PC-9 (cell line): ENCODE data around the gene PTPN13. TPM values are rescaled to one million over a fixed set of nuclear protein-coding genes. Genes with fewer than 3 reads are reported as not detected.

Experiments used
- BruUV-seq: library from RNA; stranded (reverse); fragments of 400-500 nt; replicated peaks from 2 replicates; lab custom pipeline; 2021; lab: Mats Ljungman, UMichigan
- CTCF ChIA-PET: fragments of 300-600 bp; sonication (Branson Sonifier 250); formaldehyde crosslinking; loops from one replicate; lab custom pipeline; 2022; ENCODE audit warnings: antibody characterized with exemption; lab: Charles Lee
- POLR2A ChIA-PET: fragments of 300-600 bp; sonication (Branson Sonifier 250); formaldehyde crosslinking; loops from one replicate; lab custom pipeline; 2022; ENCODE audit warnings: antibody characterized with exemption; ENCODE audit not compliant: unreplicated experiment; lab: Charles Lee
- DNase-seq, 2 experiments: peaks; one replicate each; pipeline versions ENCODE4 v3.0.0 to v3.0.0-alpha.2; 2015 to 2022; ENCODE audit warnings: mixed read lengths in 1 of 2
- H2AFZ ChIP-seq: fragments of 200-600 bp; sonication (generic); 2 replicates; pipeline ENCODE4 v1.8.1; 2017; ENCODE audit warnings: antibody characterized with exemption
- H3F3A ChIP-seq: fragments of 200-600 bp; sonication (generic); 2 replicates; pipeline ENCODE4 v1.8.1; 2017; ENCODE audit warnings: antibody characterized with exemption, mild to moderate bottlenecking, low read depth; ENCODE audit not compliant: insufficient read depth
- H3K27ac ChIP-seq: fragments of 200-600 bp; sonication (generic); 2 replicates; pipeline ENCODE4 v1.6.1; 2016; ENCODE audit warnings: mixed run types
- H3K27me3 ChIP-seq: fragments of 200-600 bp; sonication (generic); 2 replicates; pipeline ENCODE4 v1.6.1; 2016; ENCODE audit warnings: low read depth, mixed run types; ENCODE audit not compliant: insufficient read depth
- H3K36me3 ChIP-seq: fragments of 200-600 bp; sonication (generic); 2 replicates; pipeline ENCODE4 v1.6.1; 2016; ENCODE audit warnings: low read depth, mixed run types
- H3K4me1 ChIP-seq: fragments of 200-600 bp; sonication (generic); replicated peaks from 2 replicates; pipeline ENCODE4 v1.6.1; 2016; ENCODE audit warnings: mixed run types; ENCODE audit not compliant: insufficient read depth
- H3K4me2 ChIP-seq: fragments of 200-600 bp; sonication (generic); 2 replicates; pipeline ENCODE4 v1.6.1; 2017; ENCODE audit warnings: mixed run types
- H3K4me3 ChIP-seq: fragments of 200-600 bp; sonication (generic); 2 replicates; pipeline ENCODE4 v1.6.1; 2016; ENCODE audit warnings: mixed run types
- H3K79me2 ChIP-seq: fragments of 200-600 bp; sonication (generic); 2 replicates; pipeline ENCODE4 v1.6.1; 2017; ENCODE audit warnings: low read depth, mixed run types
- H3K9me2 ChIP-seq: fragments of 200-600 bp; sonication (generic); 2 replicates; pipeline ENCODE4 v1.8.1; 2017; ENCODE audit warnings: mild to moderate bottlenecking; ENCODE audit not compliant: insufficient read depth
- H3K9me3 ChIP-seq: fragments of 200-600 bp; sonication (generic); 2 replicates; pipeline ENCODE4 v1.8.1; 2016; ENCODE audit warnings: low read depth; ENCODE audit not compliant: insufficient read depth
- H4K20me1 ChIP-seq: fragments of 200-600 bp; sonication (generic); 2 replicates; pipeline ENCODE4 v1.8.1; 2017; ENCODE audit not compliant: insufficient read depth
- EZH2 ChIP-seq: fragments of 200-600 bp; sonication (generic); IDR thresholded peaks from 2 replicates; pipeline ENCODE4 v1.8.0; 2017; ENCODE audit warnings: antibody characterized with exemption, low read depth
- intact Hi-C: fragments of 100-400 bp; cut with micrococcal nuclease; formaldehyde crosslinking; loops from one replicate; pipeline ENCODE4 v1.10.0; 2022; ENCODE audit not compliant: unreplicated experiment
- total RNA-seq: library from RNA; stranded (reverse); gene quantifications from 2 replicates; pipeline ENCODE4 v1.2.3, GENCODE V29; 2021
- TF ChIP-seq, protein P1 (sequence below): fragments of 200-600 bp; sonication (generic); conservative IDR thresholded peaks from 2 replicates; pipeline ENCODE4 v1.6.1; 2017; ENCODE audit warnings: mixed run types, antibody characterized with exemption, mild to moderate bottlenecking, moderate library complexity

Gene PTPN13
- total RNA-seq, 1 experiment from 2014 or later, result 6.9 TPM

- Histone ChIP-seq H3K27me3 (no peaks in the 10 kb centered on the region), H3K4me1 (no peaks in the 10 kb centered on the region), H3K36me3 (no peaks in the 10 kb centered on the region), H3K4me2 (no peak overlapping the region), H3K4me3 (no peak overlapping the region), H3F3A (no peaks in the 10 kb centered on the region), H2AFZ (no peak overlapping the region), H3K27ac (no peak overlapping the region), H3K9me2 (no peaks in the 10 kb centered on the region), H3K9me3 (no peaks in the 10 kb centered on the region), H3K79me2 (no peaks in the 10 kb centered on the region), H4K20me1 (no peaks in the 10 kb centered on the region)
- CTCF ChIA-PET, result no interaction called here
- DNase-seq, result no peak
- no peak for TF ChIP-seq EZH2
- TF ChIP-seq, protein P1, sequence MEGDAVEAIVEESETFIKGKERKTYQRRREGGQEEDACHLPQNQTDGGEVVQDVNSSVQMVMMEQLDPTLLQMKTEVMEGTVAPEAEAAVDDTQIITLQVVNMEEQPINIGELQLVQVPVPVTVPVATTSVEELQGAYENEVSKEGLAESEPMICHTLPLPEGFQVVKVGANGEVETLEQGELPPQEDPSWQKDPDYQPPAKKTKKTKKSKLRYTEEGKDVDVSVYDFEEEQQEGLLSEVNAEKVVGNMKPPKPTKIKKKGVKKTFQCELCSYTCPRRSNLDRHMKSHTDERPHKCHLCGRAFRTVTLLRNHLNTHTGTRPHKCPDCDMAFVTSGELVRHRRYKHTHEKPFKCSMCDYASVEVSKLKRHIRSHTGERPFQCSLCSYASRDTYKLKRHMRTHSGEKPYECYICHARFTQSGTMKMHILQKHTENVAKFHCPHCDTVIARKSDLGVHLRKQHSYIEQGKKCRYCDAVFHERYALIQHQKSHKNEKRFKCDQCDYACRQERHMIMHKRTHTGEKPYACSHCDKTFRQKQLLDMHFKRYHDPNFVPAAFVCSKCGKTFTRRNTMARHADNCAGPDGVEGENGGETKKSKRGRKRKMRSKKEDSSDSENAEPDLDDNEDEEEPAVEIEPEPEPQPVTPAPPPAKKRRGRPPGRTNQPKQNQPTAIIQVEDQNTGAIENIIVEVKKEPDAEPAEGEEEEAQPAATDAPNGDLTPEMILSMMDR, result no peak
- POLR2A ChIA-PET, result no interaction called here
- intact Hi-C loops, result no loop called here
- no TSS peak for BruUV-seq
Measured at GRCh38 chr4:86741846-86742245, 147.7 kb downstream of the PTPN13 start.

DNA sequence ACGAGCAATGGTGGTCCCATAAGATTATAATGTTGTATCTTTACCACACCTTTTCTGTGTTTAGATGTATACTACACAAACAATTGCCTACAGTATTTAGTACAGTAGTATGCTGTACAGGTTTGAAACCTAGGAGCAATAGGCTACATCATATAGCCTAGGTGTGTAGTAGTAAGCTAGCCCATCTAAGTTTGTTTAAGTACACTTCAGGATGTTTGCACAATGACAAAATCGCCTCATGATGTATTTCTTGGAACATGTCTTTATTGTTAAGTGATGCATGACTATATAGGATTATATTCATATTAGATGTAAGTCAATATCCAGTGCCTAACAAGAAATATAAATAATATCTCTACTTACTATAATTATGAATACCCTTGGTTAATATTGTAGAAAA is 150.5 kb downstream of the PTPN13 start:
- ChIA-PET CTCF (no interaction called here), POLR2A (no interaction called here)
- no peak overlapping the region for H3K4me2 ChIP-seq
- H2AFZ ChIP-seq, result no peak overlapping the region
- H3K36me3 ChIP-seq, result no peaks in the 10 kb centered on the region
- no TSS peak for BruUV-seq
- no peaks in the 10 kb centered on the region for H3K27me3 ChIP-seq
- H3K4me1 ChIP-seq, result no peaks in the 10 kb centered on the region
- H4K20me1 ChIP-seq, result no peaks in the 10 kb centered on the region
- no peak for DNase-seq
- H3K79me2 ChIP-seq, result no peaks in the 10 kb centered on the region
- intact Hi-C loops, result no loop called here
- TF ChIP-seq, protein P1, result no peak
- no peaks in the 10 kb centered on the region for H3K9me3 ChIP-seq
- no peak overlapping the region for H3K4me3 ChIP-seq
- no peak overlapping the region for H3K27ac ChIP-seq
- no peaks in the 10 kb centered on the region for H3F3A ChIP-seq
- no peaks in the 10 kb centered on the region for H3K9me2 ChIP-seq

DNA sequence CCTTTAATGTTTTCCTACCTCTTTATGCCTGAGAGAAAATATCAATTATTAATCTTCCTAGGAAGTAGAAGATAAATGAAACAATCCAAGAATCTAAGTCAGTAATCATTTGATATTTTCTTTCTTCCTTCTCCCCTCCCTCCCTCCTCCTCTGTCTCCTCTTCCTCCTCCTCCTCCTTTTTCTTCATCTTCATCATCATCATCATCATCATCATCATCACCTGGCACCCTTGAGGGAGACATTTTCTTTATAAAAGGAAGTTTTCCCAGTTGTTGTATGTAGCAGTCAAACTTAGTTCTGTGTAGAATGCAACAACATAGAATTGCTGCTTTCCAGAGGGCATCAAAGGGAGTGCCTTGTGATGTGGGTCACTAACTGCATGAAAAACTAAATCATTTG is 155.0 kb downstream of the PTPN13 start:
- POLR2A ChIA-PET, result no interaction called here
- CTCF ChIA-PET, result no interaction called here
- no peak for DNase-seq
- Histone ChIP-seq H3F3A (no peaks in the 10 kb centered on the region), H2AFZ (no peak overlapping the region), H3K4me1 (no peaks in the 10 kb centered on the region), H3K9me2 (no peaks in the 10 kb centered on the region), H3K4me3 (no peak overlapping the region), H4K20me1 (no peaks in the 10 kb centered on the region), H3K79me2 (no peaks in the 10 kb centered on the region), H3K36me3 (no peaks in the 10 kb centered on the region), H3K9me3 (no peaks in the 10 kb centered on the region), H3K27ac (no peak overlapping the region), H3K4me2 (no peak overlapping the region), H3K27me3 (no peaks in the 10 kb centered on the region)
- TF ChIP-seq, protein P1, result no peak
- no peak for TF ChIP-seq EZH2
- intact Hi-C loops, result no loop called here
- no TSS peak for BruUV-seq
